GM21737 (cell line): Measurements from ENCODE around the gene PIP5KL1.
A peak's percentile ranks its signal among the peaks of the same experiment; 100 is the strongest.

ENCODE experiments used
- ATAC-seq: cut with Tn5 transposase; IDR thresholded peaks from one replicate; pipeline ENCODE4 v1.9.1; 2021; ENCODE audit warnings: mild to moderate bottlenecking, moderate library complexity; ENCODE audit not compliant: unreplicated experiment

The PIP5KL1 gene

GRCh38 chr9:127916720-127917581, 13.6 kb downstream of the PIP5KL1 start, which contains the start of gene ST6GALNAC4:
ST6GALNAC4 (minus strand) TSS chr9:127917041; CDS start chr9:127916419, 622 bp downstream.
- peak; percentile 69 for ATAC-seq

GRCh38 chr9:127915801-127916719, 14.5 kb downstream of the PIP5KL1 start:
- no peak for ATAC-seq

GRCh38 chr9:127915325-127915752, 15.2 kb downstream of the PIP5KL1 start:
- ATAC-seq, result no peak

GRCh38 chr9:127913682-127914081, 16.9 kb downstream of the PIP5KL1 start:
- no peak for ATAC-seq

- ATAC-seq, result no peak
Observed at GRCh38 chr9:127912882-127913281, 17.7 kb downstream of the PIP5KL1 start.

- ATAC-seq, result no peak
Observed at GRCh38 chr9:127912296-127912695, 18.3 kb downstream of the PIP5KL1 start.

- no peak for ATAC-seq
Observed at GRCh38 chr9:127910613-127911205, 19.9 kb downstream of the PIP5KL1 start.

GRCh38 chr9:127909839-127910273, 20.7 kb downstream of the PIP5KL1 start:
- ATAC-seq, result no peak

- ATAC-seq, result no peak
Observed at GRCh38 chr9:127908660-127908926, 22.0 kb downstream of the PIP5KL1 start.

GRCh38 chr9:127907867-127908659, 22.5 kb downstream of the PIP5KL1 start:
- ATAC-seq, result no peak

GRCh38 chr9:127905788-127906191, 24.8 kb downstream of the PIP5KL1 start:
- ATAC-seq, result no peak

- no peak for ATAC-seq
Observed at GRCh38 chr9:127905004-127905728, 25.4 kb downstream of the PIP5KL1 start.

GRCh38 chr9:127904561-127905003, 26.0 kb downstream of the PIP5KL1 start:
- no peak for ATAC-seq

- no peak for ATAC-seq
Observed at GRCh38 chr9:127903557-127904475, 26.8 kb downstream of the PIP5KL1 start.

- ATAC-seq, result peak; percentile 59
Observed at GRCh38 chr9:127899128-127899943, 31.2 kb downstream of the PIP5KL1 start, which contains the start of gene ST6GALNAC6. ST6GALNAC6 (minus strand) TSS chr9:127899603; CDS start chr9:127897981, 1,622 bp downstream.

GRCh38 chr9:127898433-127899127, 32.0 kb downstream of the PIP5KL1 start:
- no peak for ATAC-seq

GRCh38 chr9:127897193-127897692, 33.3 kb downstream of the PIP5KL1 start:
- no peak for ATAC-seq
